ENCODE data around the gene H3-3A.

Gene H3-3A

DNA sequence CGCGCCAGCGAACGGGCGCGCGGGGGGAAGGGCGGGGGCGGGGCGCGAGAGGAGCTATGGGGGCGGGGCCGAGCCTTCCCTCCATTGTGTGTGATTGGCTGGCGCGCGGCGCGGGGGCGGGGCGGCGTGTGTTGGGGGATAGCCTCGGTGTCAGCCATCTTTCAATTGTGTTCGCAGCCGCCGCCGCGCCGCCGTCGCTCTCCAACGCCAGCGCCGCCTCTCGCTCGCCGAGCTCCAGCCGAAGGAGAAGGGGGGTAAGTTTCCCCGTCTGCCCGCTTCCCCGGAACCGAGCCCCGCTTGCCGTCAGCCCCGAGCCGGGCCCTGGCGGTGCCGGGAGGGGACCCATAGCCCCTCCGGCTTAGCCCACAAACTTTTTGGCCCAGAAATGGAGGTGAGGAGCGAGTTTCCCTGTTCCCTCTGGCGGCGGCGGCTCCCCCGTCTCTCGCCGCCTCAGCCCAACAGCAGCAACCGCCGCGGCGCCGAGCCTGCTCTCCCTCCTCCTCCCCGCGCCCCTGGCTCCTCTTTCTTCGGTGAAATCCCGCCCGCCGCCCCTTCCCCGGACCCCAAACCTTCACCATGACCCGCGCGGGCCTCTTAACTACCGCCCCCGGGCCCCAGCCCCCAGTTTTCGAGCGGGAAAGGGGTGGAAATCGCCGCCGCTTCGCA lies at the start of gene H3-3A:
Gene H3-3A (plus strand): TSS at position 159 of the 666 bp plus-strand sequence. CDS start 1,636 bp downstream, outside the sequence.
- DNase-seq = peak; percentile 96

DNA sequence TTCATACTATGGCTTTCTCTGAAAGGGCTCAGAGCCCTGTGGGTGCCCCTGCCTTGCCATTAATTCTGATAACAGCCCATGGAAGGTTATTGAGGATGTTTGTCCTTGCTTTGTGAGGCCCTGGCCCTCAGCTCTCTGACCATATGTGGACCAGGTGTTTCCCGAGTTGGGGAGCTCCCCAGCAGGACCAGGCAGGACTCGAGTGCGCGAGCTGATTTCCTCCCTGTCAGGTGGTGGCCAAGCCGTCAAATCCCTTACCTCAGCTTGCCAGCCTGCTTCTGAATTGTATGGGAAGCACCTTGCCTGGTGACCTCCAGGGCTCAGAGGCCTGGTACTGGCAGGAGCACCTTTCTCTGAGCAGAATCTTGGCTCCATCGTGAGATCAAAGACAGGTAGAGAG lies 45.4 kb upstream of the H3-3A start:
- no peak for DNase-seq

DNA sequence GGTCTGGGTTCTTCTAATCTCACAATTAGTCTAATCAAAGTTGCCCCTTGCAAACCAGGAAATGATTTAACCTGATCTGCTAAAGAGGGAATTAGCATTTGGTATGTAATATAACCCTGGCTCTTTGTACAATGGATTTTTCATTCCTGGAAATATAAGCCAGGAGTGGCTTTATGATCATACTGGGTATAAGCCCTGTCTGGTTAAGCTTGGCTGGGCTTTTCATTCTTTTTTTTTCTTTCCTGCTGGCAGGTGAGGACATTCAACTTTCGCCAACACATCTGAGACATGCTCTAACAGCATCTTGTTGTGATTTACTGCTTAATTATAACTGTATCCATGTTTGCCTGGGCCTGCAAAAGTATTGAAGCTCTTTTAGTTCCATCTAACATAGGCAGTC lies 42.9 kb upstream of the H3-3A start:
- DNase-seq = peak; percentile 20

DNA sequence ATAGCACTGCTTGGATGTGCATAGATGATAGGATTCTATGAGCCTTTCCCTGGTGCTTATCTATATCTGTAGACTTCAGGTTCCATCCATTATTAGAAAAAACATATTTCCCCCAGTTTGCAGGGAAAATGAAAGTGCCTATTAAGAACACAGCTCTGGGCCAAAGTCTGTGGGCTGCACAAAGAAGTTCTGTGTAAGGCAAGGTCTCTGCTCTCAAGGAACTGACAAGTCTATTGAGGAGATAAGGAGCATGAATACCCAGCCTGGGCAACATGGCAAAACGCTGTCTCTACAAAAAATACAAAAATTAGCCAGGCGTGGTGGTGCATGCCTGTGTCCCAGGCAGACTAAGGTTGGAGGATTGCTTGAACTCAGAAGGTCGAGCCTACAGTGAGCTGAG lies 41.1 kb upstream of the H3-3A start:
- DNase-seq = no peak

DNA sequence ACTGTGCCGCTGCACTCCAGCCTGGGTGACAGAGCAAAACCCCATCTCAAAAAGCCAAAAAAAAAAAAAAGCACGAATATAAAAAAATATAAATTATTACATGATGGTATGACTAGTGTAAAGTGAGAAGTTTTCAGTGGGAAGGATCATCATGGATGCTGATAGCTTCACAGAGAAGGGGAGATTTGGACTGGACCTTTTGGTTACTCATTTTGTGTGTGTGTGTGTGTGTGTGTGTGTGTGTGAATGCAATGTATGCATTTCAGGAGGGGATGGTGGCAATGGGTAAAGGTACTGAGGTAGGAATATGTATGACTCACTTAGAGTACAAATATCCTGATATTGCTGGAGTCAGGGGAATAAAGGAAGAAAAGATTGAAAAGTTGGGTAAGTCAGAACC lies 40.7 kb upstream of the H3-3A start:
- DNase-seq = no peak

DNA sequence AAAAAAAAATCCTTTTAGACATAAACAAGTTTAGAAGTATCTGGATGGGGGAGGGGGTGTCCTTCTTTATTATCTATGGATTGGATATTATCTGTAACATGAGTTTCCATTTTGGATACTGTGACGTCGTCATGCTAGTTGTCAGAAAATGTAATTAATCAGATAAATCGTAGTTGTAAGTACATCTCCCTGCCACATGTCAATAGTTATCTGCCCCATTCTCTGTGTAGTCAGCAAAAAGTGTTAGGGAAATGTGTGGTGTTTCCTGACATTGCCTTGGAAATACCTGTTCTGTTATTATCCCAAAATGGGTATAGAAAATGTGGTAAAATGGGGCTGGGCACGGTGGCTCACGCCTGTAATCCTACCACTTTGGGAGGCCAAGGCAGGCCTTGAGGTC lies 38.8 kb upstream of the H3-3A start:
- no peak for DNase-seq

DNA sequence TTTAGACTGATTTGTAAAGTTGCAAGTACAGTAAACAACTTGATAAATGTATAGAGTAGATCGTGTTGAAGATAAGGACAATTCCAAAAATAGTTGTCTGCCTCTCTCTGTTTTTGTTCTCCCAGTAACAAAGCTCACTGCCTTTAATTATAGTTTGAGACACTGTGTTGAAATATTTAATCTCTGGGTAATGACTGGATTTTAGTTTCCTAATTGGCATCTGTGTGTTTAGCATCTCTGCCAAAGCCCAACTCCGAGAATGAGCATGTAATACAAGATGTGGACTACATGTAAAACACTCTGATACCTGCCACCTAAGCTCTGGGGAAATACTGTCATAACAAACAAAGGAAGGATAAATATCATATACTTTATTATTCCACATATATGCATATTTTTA lies 35.7 kb upstream of the H3-3A start:
- no peak for DNase-seq

DNA sequence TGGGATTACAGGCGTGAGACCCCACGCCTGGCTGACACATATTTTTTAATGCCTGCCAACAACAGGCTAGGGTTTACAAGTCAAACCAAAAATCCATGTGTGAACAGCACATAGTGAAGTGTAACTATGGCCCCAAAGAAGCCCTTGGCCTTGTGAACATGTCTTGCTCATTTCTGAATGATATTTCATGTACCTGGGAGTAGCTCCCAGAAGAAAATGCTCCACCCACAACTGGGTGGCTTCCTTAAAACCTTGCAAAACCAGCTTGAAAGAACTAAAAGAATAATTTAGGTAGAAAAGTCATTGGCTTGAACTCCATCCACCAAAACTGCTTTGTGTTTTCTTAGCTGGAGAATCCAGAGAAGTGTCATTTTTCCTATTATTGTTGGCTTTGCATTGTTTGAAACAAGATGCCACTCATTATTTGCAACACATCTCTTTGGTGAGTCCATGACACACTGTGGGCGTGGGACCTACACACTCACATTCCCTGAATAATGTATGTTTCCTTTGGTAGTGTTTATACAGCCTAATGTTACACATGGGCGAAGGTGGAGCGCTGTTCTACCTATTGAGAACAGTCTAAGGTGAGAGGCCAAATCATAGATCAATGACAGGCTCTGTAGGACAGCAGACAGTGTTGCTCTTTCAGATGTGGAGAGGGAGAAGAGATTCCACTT lies 34.8 kb upstream of the H3-3A start:
- DNase-seq = no peak

DNA sequence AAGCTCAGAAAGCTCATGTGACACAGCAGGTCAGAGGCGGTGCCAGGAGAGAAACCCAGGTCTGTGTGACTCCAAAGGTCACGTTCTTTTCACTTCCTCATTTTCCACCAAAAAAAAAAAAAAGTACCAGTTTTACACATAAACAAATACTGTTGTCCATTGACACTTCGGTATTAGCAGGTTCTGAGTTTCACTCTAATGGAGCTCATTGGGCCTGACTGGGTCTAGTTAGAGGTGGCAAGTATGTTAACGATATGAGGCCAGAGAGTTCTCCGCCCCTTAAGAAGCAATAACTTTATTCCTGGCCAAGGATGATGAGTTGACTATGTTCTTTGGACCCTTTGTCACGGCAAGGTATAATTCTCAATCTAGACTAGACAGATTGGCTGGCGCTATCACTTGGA lies 33.4 kb upstream of the H3-3A start:
- DNase-seq = no peak

DNA sequence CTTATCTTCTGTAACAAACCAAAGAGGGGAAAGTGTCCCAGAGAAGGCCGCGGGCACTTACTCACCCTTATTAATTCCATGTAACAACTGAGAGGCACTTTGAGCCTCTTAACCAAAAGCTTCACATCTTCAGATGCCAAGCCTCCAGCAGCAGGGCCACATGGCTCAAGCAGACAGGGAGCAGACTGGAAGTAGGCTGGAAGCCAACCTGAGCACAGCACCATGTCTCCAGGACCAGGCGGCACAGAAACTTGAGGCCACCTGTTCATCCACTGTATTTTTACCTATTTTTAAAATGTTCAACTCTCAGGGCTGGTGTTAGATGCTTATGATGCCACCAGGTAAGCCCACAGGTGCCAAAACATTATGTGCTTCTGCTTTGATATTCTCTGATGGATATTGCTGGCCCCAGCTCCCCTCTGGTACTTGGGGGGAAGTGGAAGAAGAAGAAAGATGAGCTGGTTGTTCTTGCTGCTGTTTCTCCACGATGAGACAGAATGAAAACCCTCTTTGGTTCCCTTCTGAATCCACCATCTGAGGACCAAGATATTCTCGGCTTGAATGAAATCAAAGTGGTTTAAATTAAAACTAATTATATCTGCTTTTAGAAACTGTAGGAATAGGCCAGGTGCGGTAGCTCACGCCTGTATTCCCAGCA lies 32.8 kb upstream of the H3-3A start:
- DNase-seq = no peak

DNA sequence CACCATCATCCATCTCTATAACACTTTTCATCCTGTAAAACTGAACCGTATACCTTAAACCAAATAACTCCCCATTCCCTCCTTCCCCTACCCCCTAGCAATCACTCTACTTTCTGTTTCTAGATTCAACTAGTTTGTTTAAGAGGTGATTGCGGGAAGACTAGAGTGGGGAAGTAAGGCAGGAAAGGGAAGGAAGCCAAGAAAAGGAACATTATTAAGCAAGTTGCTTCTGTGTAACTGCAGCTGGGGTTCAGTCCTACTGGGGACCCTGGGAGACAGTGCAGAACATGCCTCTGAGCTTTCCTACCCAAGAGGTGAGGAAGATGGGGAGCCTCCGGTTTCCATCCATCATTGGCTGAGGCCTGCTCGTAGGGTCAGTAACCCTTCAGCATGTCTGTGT lies 28.9 kb upstream of the H3-3A start:
- DNase-seq = no peak

DNA sequence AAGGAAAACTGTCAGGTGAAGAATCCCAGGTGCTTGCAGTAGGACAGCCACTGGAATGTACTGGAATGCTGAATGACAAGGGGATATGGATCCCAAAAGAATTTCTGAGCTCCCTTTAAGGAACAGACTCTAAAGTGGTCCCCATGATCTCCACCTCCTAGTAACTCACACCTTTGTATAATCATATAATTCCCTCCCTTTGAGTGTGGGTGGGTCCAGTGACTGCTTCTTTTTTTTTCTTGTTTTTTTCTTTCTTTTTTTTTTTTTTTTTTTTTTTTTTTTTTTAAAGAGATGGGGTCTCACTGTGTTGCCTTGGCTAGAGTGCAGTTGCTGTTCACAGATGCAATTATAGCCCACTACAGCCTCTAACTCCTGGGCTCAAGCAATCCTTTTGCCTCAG lies 28.5 kb upstream of the H3-3A start:
- no peak for DNase-seq

DNA sequence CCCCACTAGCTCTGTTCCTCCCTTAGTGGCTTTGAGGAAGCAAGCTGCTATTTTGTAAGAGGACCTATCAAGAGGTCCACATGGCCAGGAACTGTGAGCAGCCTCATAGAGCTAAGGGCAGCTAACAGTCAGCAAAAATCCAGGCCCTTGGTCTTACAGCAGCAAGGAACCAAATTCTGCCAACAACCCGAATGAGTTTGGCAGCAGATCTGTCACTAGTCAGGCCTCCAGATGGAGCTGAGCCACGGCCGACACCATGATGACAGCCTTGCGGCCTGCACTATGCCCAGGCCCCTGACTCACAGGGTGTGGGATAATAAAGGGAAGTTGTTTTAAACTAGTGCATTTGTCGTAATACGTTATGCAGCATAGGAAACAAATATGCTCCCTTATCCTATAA lies 28.0 kb upstream of the H3-3A start:
- DNase-seq = no peak

DNA sequence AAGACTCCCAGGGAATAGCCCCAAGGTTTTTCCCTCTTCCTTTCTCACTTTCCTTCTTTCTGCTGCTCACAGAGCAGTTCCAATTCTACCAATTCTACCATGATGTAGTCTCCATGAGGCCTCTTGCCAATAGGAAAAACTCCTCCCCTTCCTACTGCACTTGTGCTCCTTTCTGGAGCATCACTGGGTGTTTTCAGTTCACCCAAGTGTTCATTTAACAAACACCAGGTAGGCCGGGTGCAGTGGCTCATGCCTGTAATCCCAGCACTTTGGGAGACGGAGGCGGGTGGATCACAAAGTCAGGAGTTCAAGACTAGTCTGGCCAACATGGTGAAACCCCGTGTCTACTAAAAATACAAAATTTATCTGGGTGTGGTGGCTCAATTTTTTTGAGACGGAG lies 26.6 kb upstream of the H3-3A start:
- no peak for DNase-seq

DNA sequence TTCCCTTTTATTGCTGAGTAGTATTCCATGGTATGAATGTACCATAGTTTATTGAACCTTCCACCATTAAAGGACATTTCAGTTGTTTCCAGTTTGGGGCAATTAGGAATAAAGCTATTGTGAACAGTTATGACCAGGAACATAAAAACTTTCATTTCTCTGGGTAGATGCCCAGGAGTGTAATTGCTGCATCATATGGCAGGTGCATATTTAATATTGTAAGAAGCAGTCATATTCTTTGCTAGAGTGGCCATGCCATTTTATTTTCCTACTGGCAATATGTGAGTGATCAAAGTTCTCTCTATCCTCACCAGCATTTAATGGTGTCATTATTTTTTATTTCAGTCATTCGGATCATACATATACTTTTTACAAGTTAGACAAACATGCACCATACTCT lies 23.9 kb upstream of the H3-3A start:
- DNase-seq = no peak

DNA sequence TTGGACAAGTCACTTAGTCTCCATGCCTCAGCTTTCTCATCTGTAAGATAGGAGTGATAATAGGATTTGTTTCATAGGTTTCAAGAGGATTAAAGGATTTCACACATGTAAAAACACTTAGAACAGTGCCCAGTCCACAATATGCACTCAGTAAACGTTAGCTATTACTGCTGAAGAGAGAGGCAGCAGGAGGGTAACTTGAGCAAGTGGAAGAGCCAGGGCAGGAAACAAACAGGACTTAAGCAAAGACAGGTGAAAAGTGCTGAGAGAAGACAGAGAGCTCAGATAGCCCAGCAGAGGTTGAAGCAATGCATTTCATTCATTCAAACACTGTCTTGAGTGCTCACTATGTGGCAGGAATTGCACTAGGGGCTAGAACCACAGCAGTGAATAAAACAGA lies 21.1 kb upstream of the H3-3A start:
- DNase-seq = no peak

DNA sequence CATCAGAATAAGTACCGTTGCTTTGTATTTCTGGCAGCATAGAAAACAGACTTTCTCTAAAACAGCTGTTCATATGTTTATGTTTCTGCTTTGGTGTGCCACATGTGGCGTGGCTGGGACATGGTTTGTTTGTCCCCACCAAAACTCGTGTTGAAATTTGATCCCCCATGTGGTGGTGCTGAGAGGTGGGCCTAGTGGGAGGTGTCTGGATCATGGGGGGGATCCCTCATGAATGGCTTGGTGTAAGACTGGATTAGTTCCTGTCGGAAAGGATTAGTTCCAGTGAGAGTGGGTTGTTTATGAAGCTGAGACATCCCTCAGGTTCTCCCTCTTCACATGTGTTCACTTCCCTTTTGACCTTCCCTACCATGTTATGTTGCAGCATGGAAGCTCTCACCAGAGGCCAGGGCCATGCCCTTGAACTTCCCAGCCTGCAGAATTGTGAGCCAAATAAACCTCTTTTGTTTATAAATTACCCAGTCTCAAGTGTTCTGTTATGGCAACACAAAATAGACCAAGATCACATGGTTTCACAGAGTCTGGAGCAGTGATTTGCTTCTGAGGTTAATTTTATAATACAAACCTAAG lies 17.9 kb upstream of the H3-3A start:
- DNase-seq = no peak

DNA sequence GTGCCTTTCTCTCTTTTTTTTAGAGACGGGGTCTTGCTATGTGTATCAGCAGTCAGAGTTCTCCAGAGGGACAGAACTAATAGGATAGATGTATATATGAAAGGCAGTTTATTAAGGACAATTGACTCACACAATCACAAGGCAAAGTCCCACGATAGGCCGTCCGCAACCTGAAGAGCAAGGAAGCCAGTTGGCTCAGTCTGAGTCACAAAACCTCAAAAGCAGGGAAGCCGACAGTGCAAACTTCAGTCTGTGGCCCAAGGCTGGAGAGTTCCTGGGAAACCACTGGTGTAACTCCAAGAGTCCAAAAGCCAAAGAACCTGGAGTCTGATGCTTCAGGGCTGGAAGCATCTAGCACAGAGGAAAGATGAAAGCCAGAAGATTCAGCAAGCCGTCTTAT lies 16.3 kb upstream of the H3-3A start:
- DNase-seq = no peak

DNA sequence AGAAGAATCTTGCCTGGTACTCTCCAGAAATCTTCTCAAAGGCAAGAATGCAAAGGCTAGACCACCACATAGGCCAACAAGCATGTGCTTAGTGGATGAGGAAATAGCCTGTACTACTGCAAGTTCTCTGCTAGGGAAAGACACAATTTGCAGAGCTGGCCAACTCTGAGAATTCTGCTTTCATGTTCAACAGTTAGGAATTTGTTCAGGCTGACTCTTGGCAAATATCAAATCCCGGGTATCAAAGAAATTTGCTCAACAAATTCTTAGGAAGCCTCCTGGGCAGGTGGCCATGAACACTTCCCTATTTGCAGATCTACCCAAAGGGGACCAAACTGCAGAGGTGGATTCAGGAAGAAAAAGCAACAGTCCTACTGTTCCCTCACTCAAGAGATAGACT lies 15.0 kb upstream of the H3-3A start:
- no peak for DNase-seq

DNA sequence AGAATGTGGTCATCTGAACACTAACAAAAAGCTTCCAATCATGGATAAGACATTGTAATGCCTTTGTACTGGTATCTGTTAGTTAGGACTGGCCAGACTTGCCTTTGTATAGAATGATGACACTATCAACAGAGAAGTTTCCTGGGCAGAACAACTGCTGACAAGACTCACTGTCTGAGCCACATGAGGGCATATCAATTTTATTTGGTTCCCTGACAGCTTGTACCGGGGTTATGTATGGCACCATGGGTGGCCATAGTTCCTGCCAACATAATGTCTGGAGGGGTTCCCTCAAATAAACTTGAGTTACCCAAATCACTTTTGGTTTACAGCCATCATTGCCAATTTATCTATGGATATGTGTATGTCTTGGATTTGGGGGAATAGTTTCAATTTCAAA lies 13.6 kb upstream of the H3-3A start:
- no peak for DNase-seq

DNA sequence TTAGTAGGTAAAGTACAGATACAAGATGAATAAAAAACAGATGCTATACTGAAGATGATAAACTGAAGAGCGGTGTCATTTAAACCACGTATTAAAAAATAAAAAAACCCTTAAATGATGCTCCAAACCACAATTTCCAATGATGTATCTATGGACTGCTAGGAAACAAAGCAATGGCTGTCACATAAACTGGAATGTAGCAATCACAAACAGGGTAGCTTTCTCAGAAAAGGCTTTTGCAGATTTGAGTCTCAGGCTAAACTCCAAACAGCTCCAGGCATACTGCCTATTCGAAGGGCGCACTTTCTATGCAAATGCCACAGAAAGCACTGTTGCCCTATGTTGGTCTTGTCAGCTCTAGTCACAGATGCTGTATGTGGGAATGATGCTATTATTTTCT lies 12.4 kb upstream of the H3-3A start:
- no peak for DNase-seq

DNA sequence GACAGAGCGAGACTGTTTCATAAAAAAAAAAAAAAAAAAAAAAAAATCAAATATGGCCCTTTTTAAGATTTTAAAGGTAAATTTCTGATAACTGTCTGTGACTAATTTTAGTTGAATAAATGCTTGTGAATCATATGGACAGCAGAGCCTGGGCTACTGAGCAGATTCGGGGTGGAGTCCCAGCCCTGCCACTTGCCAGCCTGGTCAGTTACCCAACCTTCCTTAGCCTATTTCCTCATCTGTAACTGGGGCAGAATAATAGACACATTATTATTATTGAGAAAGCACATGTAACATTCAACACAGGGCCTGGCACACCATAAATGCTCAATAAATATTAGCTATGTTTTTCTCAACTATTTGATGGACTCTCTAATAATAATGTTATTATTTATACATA lies 11.2 kb upstream of the H3-3A start:
- no peak for DNase-seq

DNA sequence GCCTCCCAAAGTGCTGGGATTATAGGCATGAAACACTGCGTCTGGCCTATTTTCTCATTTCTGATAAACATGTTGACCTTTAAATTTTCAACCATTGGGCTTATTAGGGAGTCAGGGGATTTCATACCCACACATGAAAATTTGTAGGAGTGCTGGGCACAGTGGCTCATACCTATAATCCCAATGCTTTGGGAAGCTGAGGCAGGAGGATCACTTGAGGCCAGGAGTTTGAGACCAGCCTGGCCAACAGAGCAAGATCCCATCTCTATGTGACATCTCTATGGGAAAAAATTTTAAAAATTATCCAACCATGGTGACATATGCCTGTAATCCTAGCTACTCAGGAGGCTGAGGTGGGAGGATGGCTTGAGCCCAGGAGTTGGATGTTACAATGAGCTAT lies 10.5 kb upstream of the H3-3A start:
- no peak for DNase-seq
